Epithelial cell of proximal tubule (primary cell): Measurements from ENCODE around the gene RASL12. TPM values are rescaled to one million over a fixed set of nuclear protein-coding genes. Genes with fewer than 3 reads are reported as not detected.
"Not testable (repeated sequence)": the region's sequence is repeated elsewhere in the genome, so short reads cannot be mapped to it uniquely, and the experiment has no call there.

ENCODE experiments used
- DNase-seq: peaks from one replicate; pipeline ENCODE4 v3.0.0-alpha.2; 2011; ENCODE audit warnings: low read depth
- H3K4me3 ChIP-seq: 2 replicates; pipeline ENCODE4 v1.5.1; 2011; ENCODE audit warnings: low read depth, mild to moderate bottlenecking, low read length
- CTCF ChIP-seq: conservative IDR thresholded peaks from 2 replicates; pipeline ENCODE4 v1.5.1; 2012; ENCODE audit warnings: low read depth, mild to moderate bottlenecking, low read length
- total RNA-seq: library from RNA; depleted of rRNA; stranded (reverse); fragments of >200 nt; gene quantifications from 2 replicates; pipeline ENCODE4 v1.2.3, GENCODE V29; 2015

Gene RASL12
- total RNA-seq, 1 donor from 2014 or later: not detected

DNA sequence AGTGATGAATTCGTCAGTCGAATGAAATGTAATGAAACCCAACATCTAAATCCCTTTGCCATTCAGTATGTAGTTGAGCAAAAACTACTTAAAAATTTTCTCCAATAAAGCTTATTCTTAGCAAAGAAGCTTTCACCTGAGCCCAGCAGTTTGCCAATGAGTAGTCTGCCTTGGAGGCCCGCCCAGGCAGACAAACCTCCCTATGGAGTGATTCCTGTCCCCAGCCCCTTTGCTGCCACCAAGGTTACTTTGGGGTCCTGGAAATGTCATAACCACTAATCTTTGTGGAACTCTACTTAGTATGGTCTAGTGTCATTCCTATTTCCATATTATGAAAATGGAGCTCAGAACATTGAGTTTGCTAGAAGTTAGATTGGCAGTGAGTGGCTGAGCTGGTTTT is 35.1 kb upstream of the RASL12 start:
- TF ChIP-seq CTCF: no peak
- no peak overlapping the region for H3K4me3 ChIP-seq
- DNase-seq: no peak

DNA sequence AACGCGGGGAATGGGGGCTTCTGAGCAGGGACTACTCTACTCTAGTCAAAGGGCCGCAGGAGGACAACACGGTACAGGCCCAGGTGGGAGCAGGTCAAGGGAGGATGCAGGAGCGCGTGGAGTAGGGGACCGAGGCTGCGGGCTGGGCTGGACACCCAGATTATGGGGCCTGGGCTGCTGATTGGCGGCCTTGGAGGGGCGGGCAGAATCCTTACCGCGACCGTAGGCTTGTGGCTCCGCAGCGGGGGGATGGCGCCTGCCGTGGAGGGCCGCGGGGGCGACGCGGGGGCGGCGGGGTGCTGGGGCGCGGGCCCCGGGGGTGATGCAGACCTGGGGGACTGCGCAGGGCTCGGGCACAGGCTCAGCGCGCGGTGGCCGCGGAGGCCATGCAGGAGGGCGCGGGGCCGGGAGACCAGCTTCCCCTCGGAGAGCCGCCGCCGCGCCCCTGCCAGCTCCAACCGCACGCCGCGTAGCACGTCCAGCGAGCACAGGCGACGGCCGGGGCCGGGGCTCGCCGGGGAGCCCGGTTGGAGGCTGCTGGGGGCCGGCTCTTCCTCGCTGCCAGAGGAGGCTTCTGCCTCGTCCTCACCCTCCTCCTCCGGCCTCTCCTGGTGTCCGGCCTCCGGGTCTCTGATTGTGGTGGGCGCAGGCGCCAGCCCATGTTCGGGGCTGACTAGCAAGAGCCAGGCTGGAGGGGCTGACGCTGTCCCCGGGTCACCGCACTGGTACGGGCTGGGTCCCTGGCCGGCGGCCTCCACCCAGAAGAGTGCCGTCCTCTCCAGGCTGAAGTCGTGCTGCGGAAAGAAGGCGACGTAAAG is 34.3 kb upstream of the RASL12 start:
- no peak for DNase-seq
- no peak overlapping the region for H3K4me3 ChIP-seq
- TF ChIP-seq CTCF: no peak

- no peak for DNase-seq
These were observed 33.7 kb upstream of the RASL12 start for GRCh38 chr15:65101411-65101890.

DNA sequence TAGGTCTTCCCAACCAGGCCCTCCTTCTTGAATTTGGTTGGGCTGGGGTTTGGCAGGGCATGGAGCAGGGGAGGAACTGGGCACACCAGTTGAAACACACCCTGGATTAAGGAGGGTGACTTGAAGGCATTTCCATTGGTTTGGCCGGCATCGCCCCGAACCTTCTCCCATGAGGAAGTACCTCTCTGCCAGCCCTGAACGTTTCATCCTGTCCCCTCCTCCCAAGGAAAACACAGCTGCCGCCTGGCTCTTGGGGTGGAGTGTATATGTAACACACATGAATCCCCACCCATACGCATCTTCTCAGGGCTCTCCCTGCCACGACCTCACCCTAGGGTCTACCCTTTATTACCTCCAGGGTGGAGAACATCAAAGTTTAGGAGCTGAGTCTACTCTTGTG is 32.7 kb upstream of the RASL12 start:
- no peak for TF ChIP-seq CTCF
- DNase-seq: no peak
- H3K4me3 ChIP-seq: no peak overlapping the region

More at GRCh38 chr15:65101411-65101890, 33.7 kb upstream of the RASL12 start:
- peak; percentile 88 for TF ChIP-seq CTCF
- no peak overlapping the region for H3K4me3 ChIP-seq

DNA sequence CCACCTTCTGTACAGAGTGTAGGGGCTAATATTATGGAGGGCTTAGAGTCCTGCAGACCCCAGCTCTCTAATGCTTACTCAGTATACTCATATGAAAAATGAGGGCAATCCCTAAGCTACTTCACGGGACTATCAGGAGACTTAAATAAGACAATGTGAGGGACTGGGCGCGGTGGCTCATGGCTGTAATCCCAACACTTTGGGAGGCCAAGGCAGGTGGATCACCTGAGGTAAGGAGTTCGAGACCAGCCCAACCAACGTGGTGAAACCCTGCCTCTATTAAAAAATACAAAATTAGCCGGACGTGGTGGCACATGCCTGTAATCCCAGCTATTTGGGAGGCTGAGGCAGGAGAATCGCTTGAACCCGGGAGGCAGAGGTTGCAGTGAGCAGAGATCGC is 32.0 kb upstream of the RASL12 start:
- not testable (repeated sequence) for H3K4me3 ChIP-seq, DNase-seq

DNA sequence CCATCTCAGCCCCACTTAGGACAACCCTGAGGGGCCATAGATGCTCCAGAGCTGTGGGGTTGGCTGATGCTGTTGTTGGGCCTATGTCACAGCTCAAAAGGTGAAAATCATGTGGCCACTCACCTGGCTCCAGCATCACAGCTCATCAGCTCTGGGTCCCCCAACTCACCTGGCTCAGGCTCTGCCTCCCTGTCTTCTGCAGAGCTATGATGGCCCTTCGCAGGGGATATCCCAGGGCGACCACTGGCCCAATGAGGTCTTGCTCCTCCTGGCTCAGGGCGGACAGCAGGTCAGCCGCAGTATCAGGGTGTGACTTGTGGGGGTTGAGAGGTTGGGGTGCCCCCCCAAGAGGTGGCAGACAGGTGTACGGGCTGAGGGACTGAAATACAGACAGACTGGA is 31.5 kb upstream of the RASL12 start:
- TF ChIP-seq CTCF: no peak
- DNase-seq: no peak
- no peak overlapping the region for H3K4me3 ChIP-seq

DNA sequence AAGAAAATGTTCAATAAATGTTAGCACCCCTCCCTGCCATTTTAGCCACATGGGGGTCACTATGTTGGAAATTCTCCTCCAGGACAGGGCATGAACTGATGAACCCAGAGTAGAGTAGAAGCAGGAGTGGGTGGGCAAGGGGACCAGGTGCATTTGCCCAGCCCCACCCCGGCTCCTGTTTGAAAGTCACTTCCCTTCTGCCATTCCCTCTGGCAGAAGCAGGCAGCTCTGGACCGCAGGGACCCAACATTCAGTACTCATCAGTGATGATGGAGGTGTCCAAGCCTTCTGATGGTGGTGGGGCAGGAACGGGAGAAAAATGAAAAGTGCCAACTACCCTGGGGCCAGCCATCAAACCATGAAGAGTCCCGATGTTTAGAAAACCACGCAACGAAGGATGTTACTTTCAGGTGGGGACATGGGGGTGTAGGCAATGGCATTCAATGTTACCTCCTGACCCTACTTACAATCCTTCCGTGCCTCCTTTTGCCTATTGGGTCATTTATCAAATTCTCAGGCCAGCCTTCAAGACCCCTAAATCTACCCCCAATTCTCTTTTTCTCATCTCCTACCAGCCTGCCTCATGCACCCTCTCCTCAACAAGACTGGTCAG is 30.0 kb upstream of the RASL12 start:
- no peak for TF ChIP-seq CTCF
- no peak for DNase-seq
- no peak overlapping the region for H3K4me3 ChIP-seq
